Mesodermal cell (in vitro differentiated cells): Measurements from ENCODE around the gene STIL.
A peak's percentile ranks its signal among the peaks of the same experiment; 100 is the strongest.

ENCODE experiments used
- H3K27ac ChIP-seq: 2 replicates; pipeline ENCODE4 v1.7.0; 2013; ENCODE audit warnings: mild to moderate bottlenecking, low read depth, low read length, moderate library complexity; ENCODE audit not compliant: severe bottlenecking
- H3K36me3 ChIP-seq: 2 replicates; pipeline ENCODE4 v1.7.1; 2013; ENCODE audit warnings: mild to moderate bottlenecking, low read length, moderate library complexity; ENCODE audit not compliant: control insufficient read depth, insufficient read depth
- H3K4me1 ChIP-seq: one replicate; pipeline ENCODE4 v1.7.1; 2013; ENCODE audit warnings: mild to moderate bottlenecking, low read length; ENCODE audit not compliant: insufficient read depth, control insufficient read depth, poor library complexity, severe bottlenecking
- H3K4me3 ChIP-seq: 2 replicates; pipeline ENCODE4 v1.7.0; 2013; ENCODE audit warnings: low read length, control low read depth, mild to moderate bottlenecking; ENCODE audit not compliant: insufficient read depth, poor library complexity, severe bottlenecking; ENCODE audit errors: extremely low read depth
- H3K9me3 ChIP-seq: 2 replicates; pipeline ENCODE4 v1.7.1; 2013; ENCODE audit warnings: mild to moderate bottlenecking, low read length, moderate library complexity; ENCODE audit not compliant: control insufficient read depth
- WGBS, 2 experiments: methylation state at CpG; one replicate each; pipeline ENCODE4 v1.1.5; 2013; ENCODE audit warnings: missing lambda C conversion rate in 2 of 2; ENCODE audit not compliant: insufficient coverage in 2 of 2; 5-methylcytosine and 5-hydroxymethylcytosine counted together

Gene STIL

GRCh38 chr1:47219590-47220220 lies 94.2 kb downstream of the STIL start:
- H3K4me3 ChIP-seq, result no peak overlapping the region
- no peaks in the 10 kb centered on the region for H3K9me3 ChIP-seq
- 83 to 95% methylated on average over 12 to 22 of the region's 29 CpGs for WGBS, 2 experiments
- no peaks in the 10 kb centered on the region for H3K4me1 ChIP-seq
- no peak overlapping the region for H3K27ac ChIP-seq
- no peaks in the 10 kb centered on the region for H3K36me3 ChIP-seq

- H3K36me3 ChIP-seq, result no peaks in the 10 kb centered on the region
- 96 to 100% methylated on average over 3 of the region's 4 CpGs for WGBS, 2 experiments
- no peak overlapping the region for H3K4me3 ChIP-seq
- H3K4me1 ChIP-seq, result no peaks in the 10 kb centered on the region
- no peaks in the 10 kb centered on the region for H3K9me3 ChIP-seq
- H3K27ac ChIP-seq, result no peak overlapping the region
These were observed 94.9 kb downstream of the STIL start for GRCh38 chr1:47219001-47219400.

- Histone ChIP-seq H3K36me3 (no peaks in the 10 kb centered on the region), H3K9me3 (no peaks in the 10 kb centered on the region), H3K27ac (no peak overlapping the region), H3K4me3 (no peak overlapping the region), H3K4me1 (peaks cover 4% of the 10 kb centered on the region)
- WGBS, 2 experiments, result 86 to 92% methylated on average over 6 to 12 of the region's 12 CpGs
These were observed 97.5 kb downstream of the STIL start for GRCh38 chr1:47216278-47217059.

- H3K9me3 ChIP-seq, result no peaks in the 10 kb centered on the region
- WGBS, 2 experiments, result 100% methylated on average over 1 of the region's 4 CpGs
- no peak overlapping the region for H3K4me3 ChIP-seq
- H3K36me3 ChIP-seq, result no peaks in the 10 kb centered on the region
- no peak overlapping the region for H3K27ac ChIP-seq
- H3K4me1 ChIP-seq, result peaks cover 4% of the 10 kb centered on the region
These were observed 98.2 kb downstream of the STIL start for GRCh38 chr1:47215713-47216112.

- H3K4me3 ChIP-seq, result no peak overlapping the region
- H3K36me3 ChIP-seq, result no peaks in the 10 kb centered on the region
- H3K9me3 ChIP-seq, result no peaks in the 10 kb centered on the region
- H3K27ac ChIP-seq, result no peak overlapping the region
- H3K4me1 ChIP-seq, result peaks cover 4% of the 10 kb centered on the region
- 83 to 84% methylated on average over 2 to 3 of the region's 3 CpGs for WGBS, 2 experiments
These were observed 99.4 kb downstream of the STIL start for GRCh38 chr1:47214549-47214948.

GRCh38 chr1:47213230-47213963 lies 100.5 kb downstream of the STIL start:
- H3K4me1 ChIP-seq, result peaks cover 4% of the 10 kb centered on the region
- no peak overlapping the region for H3K4me3 ChIP-seq
- H3K36me3 ChIP-seq, result no peaks in the 10 kb centered on the region
- WGBS, 2 experiments, result 64 to 84% methylated on average over 7 to 8 of the region's 11 CpGs
- H3K9me3 ChIP-seq, result no peaks in the 10 kb centered on the region
- no peak overlapping the region for H3K27ac ChIP-seq

GRCh38 chr1:47212636-47213229 lies 101.2 kb downstream of the STIL start:
- WGBS, 2 experiments, result 91 to 100% methylated on average over 4 of the region's 4 CpGs
- H3K36me3 ChIP-seq, result no peaks in the 10 kb centered on the region
- peaks cover 4% of the 10 kb centered on the region for H3K4me1 ChIP-seq
- no peaks in the 10 kb centered on the region for H3K9me3 ChIP-seq
- H3K27ac ChIP-seq, result peak overlapping the region; percentile 30
- no peak overlapping the region for H3K4me3 ChIP-seq

- WGBS, 2 experiments, result 63 to 76% methylated on average over 3 to 6 of the region's 9 CpGs
- no peak overlapping the region for H3K4me3 ChIP-seq
- peak overlapping the region; percentile 30 for H3K27ac ChIP-seq
- no peaks in the 10 kb centered on the region for H3K36me3 ChIP-seq
- no peaks in the 10 kb centered on the region for H3K9me3 ChIP-seq
- peaks cover 4% of the 10 kb centered on the region for H3K4me1 ChIP-seq
These were observed 102.1 kb downstream of the STIL start for GRCh38 chr1:47211796-47212269.

GRCh38 chr1:47210666-47211065 lies 103.3 kb downstream of the STIL start:
- H3K4me1 ChIP-seq, result peaks cover 4% of the 10 kb centered on the region
- no peak overlapping the region for H3K27ac ChIP-seq
- WGBS, 2 experiments, result 88 to 100% methylated on average over 1 of the region's 3 CpGs
- H3K4me3 ChIP-seq, result no peak overlapping the region
- H3K9me3 ChIP-seq, result no peaks in the 10 kb centered on the region
- no peaks in the 10 kb centered on the region for H3K36me3 ChIP-seq

GRCh38 chr1:47209725-47210325 lies 104.1 kb downstream of the STIL start:
- no peak overlapping the region for H3K27ac ChIP-seq
- no peaks in the 10 kb centered on the region for H3K36me3 ChIP-seq
- WGBS, 2 experiments, result 40 to 50% methylated on average over 2 of the region's 3 CpGs
- H3K9me3 ChIP-seq, result no peaks in the 10 kb centered on the region
- H3K4me3 ChIP-seq, result no peak overlapping the region
- H3K4me1 ChIP-seq, result peaks cover 4% of the 10 kb centered on the region
